ENCODE data around the gene SYNE3.

GRCh38 chr14:95547626-95548327, 31.3 kb upstream of the SYNE3 start:
- TF ChIP-seq CTCF (optimal IDR thresholded peaks at IDR 0.05 in 1 of 3, IDR thresholded peaks at IDR 0.05 in 1 of 3, conservative IDR thresholded peaks at IDR 0.05 in 1 of 3; ENCODE audit: extremely low read depth in 1 of 3, insufficient read depth in 2 of 3, low read length in 3 of 3): no peak
- TF ChIP-seq EZH2 (IDR thresholded peaks at IDR 0.05; ENCODE audit: low read length): no peak
